ENCODE data around the gene CCT4.
"Not testable (repeated sequence)": the region's sequence is repeated elsewhere in the genome, so short reads cannot be mapped to it uniquely, and the experiment has no call there.

The CCT4 gene

GRCh38 chr2:61854564-61855317, 33.7 kb downstream of the CCT4 start:
- Histone ChIP-seq H3K4me3 (ENCODE audit: low read length) (peak overlapping the region; percentile 45), H3K18ac (ENCODE audit: low read length) (peak overlapping the region; percentile 0), H3K56ac (ENCODE audit: low read length) (peak overlapping the region; percentile 92), H3K27me3 (ENCODE audit: insufficient read depth, low read length, poor library complexity) (no peaks in the 10 kb centered on the region), H3K23ac (ENCODE audit: low read length) (no peak overlapping the region), H2BK15ac (replicated peaks; ENCODE audit: low read depth) (no peak overlapping the region), H2BK5ac (ENCODE audit: low read length) (no peak overlapping the region), H3K9ac (ENCODE audit: low read length) (peak overlapping the region; percentile 78), H4K8ac (ENCODE audit: low read depth, low read length) (no peak overlapping the region), H3K4me2 (ENCODE audit: low read length) (peak overlapping the region; percentile 93), H3K27ac (ENCODE audit: low read depth, low read length) (peak overlapping the region; percentile 0), H2AK5ac (ENCODE audit: low read length) (no peak overlapping the region), H3K79me1 (ENCODE audit: low read length) (no peaks in the 10 kb centered on the region), H3K36me3 (ENCODE audit: control insufficient read depth, insufficient read depth, low read length) (no peaks in the 10 kb centered on the region), H2BK120ac (ENCODE audit: low read depth, low read length) (no peak overlapping the region), H3K4me1 (ENCODE audit: control insufficient read depth, low read depth, low read length) (no peaks in the 10 kb centered on the region), H3K79me2 (ENCODE audit: control insufficient read depth, insufficient read depth, low read length) (no peaks in the 10 kb centered on the region), H4K5ac (ENCODE audit: low read length) (no peak overlapping the region), H3K4ac (ENCODE audit: low read depth, low read length) (no peak overlapping the region)
- no CpG with 5 or more reads among the region's 23 CpGs for WGBS (ENCODE audit: extremely low coverage, insufficient coverage, low lambda C conversion rate)
- DNase-seq: peak; percentile 99

- WGBS (ENCODE audit: extremely low coverage, insufficient coverage, low lambda C conversion rate): no CpG with 5 or more reads among the region's 50 CpGs
- Histone ChIP-seq H2AK5ac (ENCODE audit: low read length) (no peak within 1 kb of the TSS), H3K79me2 (ENCODE audit: control insufficient read depth, insufficient read depth, low read length) (no peaks in the 10 kb centered on the region), H3K27ac (ENCODE audit: low read depth, low read length) (peak within 1 kb of the TSS; percentile 0), H4K5ac (ENCODE audit: low read length) (no peak within 1 kb of the TSS), H3K9ac (ENCODE audit: low read length) (peak within 1 kb of the TSS; percentile 78), H2BK15ac (replicated peaks; ENCODE audit: low read depth) (no peak within 1 kb of the TSS), H3K36me3 (ENCODE audit: control insufficient read depth, insufficient read depth, low read length) (no peaks in the 10 kb centered on the region), H3K23ac (ENCODE audit: low read length) (no peak within 1 kb of the TSS), H4K8ac (ENCODE audit: low read depth, low read length) (no peak within 1 kb of the TSS), H2BK5ac (ENCODE audit: low read length) (no peak within 1 kb of the TSS), H3K4me3 (ENCODE audit: low read length) (peak within 1 kb of the TSS; percentile 50), H3K4me1 (ENCODE audit: control insufficient read depth, low read depth, low read length) (no peaks in the 10 kb centered on the region), H3K79me1 (ENCODE audit: low read length) (no peaks in the 10 kb centered on the region), H3K4ac (ENCODE audit: low read depth, low read length) (peak within 1 kb of the TSS; percentile 73), H3K56ac (ENCODE audit: low read length) (peak within 1 kb of the TSS; percentile 92), H2BK120ac (ENCODE audit: low read depth, low read length) (no peak within 1 kb of the TSS), H3K27me3 (ENCODE audit: insufficient read depth, low read length, poor library complexity) (no peaks in the 10 kb centered on the region), H3K4me2 (ENCODE audit: low read length) (peak within 1 kb of the TSS; percentile 93), H3K18ac (ENCODE audit: low read length) (peak within 1 kb of the TSS; percentile 72)
- peak; percentile 92 for DNase-seq
Observed at GRCh38 chr2:61853847-61854563, 34.5 kb downstream of the CCT4 start, which contains the start of gene FAM161A. Gene FAM161A (minus strand): TSS chr2:61854060. CDS start chr2:61854041, 19 bp downstream.

GRCh38 chr2:61853086-61853846, 35.2 kb downstream of the CCT4 start:
- Histone ChIP-seq H3K4me2 (ENCODE audit: low read length) (peak overlapping the region; percentile 28), H4K8ac (ENCODE audit: low read depth, low read length) (no peak overlapping the region), H2BK5ac (ENCODE audit: low read length) (no peak overlapping the region), H3K27ac (ENCODE audit: low read depth, low read length) (no peak overlapping the region), H4K5ac (ENCODE audit: low read length) (no peak overlapping the region), H3K9ac (ENCODE audit: low read length) (peak overlapping the region; percentile 67), H2AK5ac (ENCODE audit: low read length) (no peak overlapping the region), H3K4me3 (ENCODE audit: low read length) (peak overlapping the region; percentile 50), H3K4ac (ENCODE audit: low read depth, low read length) (peak overlapping the region; percentile 73), H3K79me2 (ENCODE audit: control insufficient read depth, insufficient read depth, low read length) (no peaks in the 10 kb centered on the region), H3K79me1 (ENCODE audit: low read length) (no peaks in the 10 kb centered on the region), H3K4me1 (ENCODE audit: control insufficient read depth, low read depth, low read length) (no peaks in the 10 kb centered on the region), H3K27me3 (ENCODE audit: insufficient read depth, low read length, poor library complexity) (no peaks in the 10 kb centered on the region), H2BK120ac (ENCODE audit: low read depth, low read length) (no peak overlapping the region), H3K56ac (ENCODE audit: low read length) (peak overlapping the region; percentile 90), H3K18ac (ENCODE audit: low read length) (peak overlapping the region; percentile 72), H2BK15ac (replicated peaks; ENCODE audit: low read depth) (no peak overlapping the region), H3K36me3 (ENCODE audit: control insufficient read depth, insufficient read depth, low read length) (no peaks in the 10 kb centered on the region), H3K23ac (ENCODE audit: low read length) (no peak overlapping the region)
- DNase-seq: peak; percentile 5
- no CpG with 5 or more reads among the region's 26 CpGs for WGBS (ENCODE audit: extremely low coverage, insufficient coverage, low lambda C conversion rate)

GRCh38 chr2:61851270-61851669, 37.2 kb downstream of the CCT4 start:
- H3K4me2 ChIP-seq (ENCODE audit: low read length); H3K4me3 ChIP-seq (ENCODE audit: low read length); H3K9ac ChIP-seq (ENCODE audit: low read length); H3K4ac ChIP-seq (ENCODE audit: low read depth, low read length); H3K4me1 ChIP-seq (ENCODE audit: control insufficient read depth, low read depth, low read length); H2AK5ac ChIP-seq (ENCODE audit: low read length); H2BK5ac ChIP-seq (ENCODE audit: low read length); H2BK15ac ChIP-seq (replicated peaks; ENCODE audit: low read depth); H2BK120ac ChIP-seq (ENCODE audit: low read depth, low read length); H3K79me2 ChIP-seq (ENCODE audit: control insufficient read depth, insufficient read depth, low read length); H3K18ac ChIP-seq (ENCODE audit: low read length); H3K27ac ChIP-seq (ENCODE audit: low read depth, low read length); H4K5ac ChIP-seq (ENCODE audit: low read length); H3K23ac ChIP-seq (ENCODE audit: low read length); DNase-seq; H3K36me3 ChIP-seq (ENCODE audit: control insufficient read depth, insufficient read depth, low read length); H3K27me3 ChIP-seq (ENCODE audit: insufficient read depth, low read length, poor library complexity); H4K8ac ChIP-seq (ENCODE audit: low read depth, low read length); H3K56ac ChIP-seq (ENCODE audit: low read length); H3K79me1 ChIP-seq (ENCODE audit: low read length): not testable (repeated sequence)
- WGBS (ENCODE audit: extremely low coverage, insufficient coverage, low lambda C conversion rate): no CpG with 5 or more reads among the region's 10 CpGs

GRCh38 chr2:61845320-61845719, 43.1 kb downstream of the CCT4 start:
- H3K4me2 ChIP-seq (ENCODE audit: low read length): no peak overlapping the region
- H3K18ac ChIP-seq (ENCODE audit: low read length): no peak overlapping the region
- no peak overlapping the region for H3K9ac ChIP-seq (ENCODE audit: low read length)
- no peak overlapping the region for H3K56ac ChIP-seq (ENCODE audit: low read length)
- H2BK15ac ChIP-seq (replicated peaks; ENCODE audit: low read depth): no peak overlapping the region
- H3K27ac ChIP-seq (ENCODE audit: low read depth, low read length): no peak overlapping the region
- WGBS (ENCODE audit: extremely low coverage, insufficient coverage, low lambda C conversion rate): no CpG with 5 or more reads among the region's 3 CpGs
- no peak overlapping the region for H3K4me3 ChIP-seq (ENCODE audit: low read length)
- H3K79me1 ChIP-seq (ENCODE audit: low read length): no peaks in the 10 kb centered on the region
- H3K79me2 ChIP-seq (ENCODE audit: control insufficient read depth, insufficient read depth, low read length): no peaks in the 10 kb centered on the region
- H3K27me3 ChIP-seq (ENCODE audit: insufficient read depth, low read length, poor library complexity): no peaks in the 10 kb centered on the region
- H4K5ac ChIP-seq (ENCODE audit: low read length): no peak overlapping the region
- no peak overlapping the region for H2BK120ac ChIP-seq (ENCODE audit: low read depth, low read length)
- no peak overlapping the region for H3K4ac ChIP-seq (ENCODE audit: low read depth, low read length)
- no peaks in the 10 kb centered on the region for H3K36me3 ChIP-seq (ENCODE audit: control insufficient read depth, insufficient read depth, low read length)
- H2BK5ac ChIP-seq (ENCODE audit: low read length): no peak overlapping the region
- H3K23ac ChIP-seq (ENCODE audit: low read length): no peak overlapping the region
- no peak for DNase-seq
- no peak overlapping the region for H2AK5ac ChIP-seq (ENCODE audit: low read length)
- no peak overlapping the region for H4K8ac ChIP-seq (ENCODE audit: low read depth, low read length)
- H3K4me1 ChIP-seq (ENCODE audit: control insufficient read depth, low read depth, low read length): no peaks in the 10 kb centered on the region

Data from mesendoderm (in vitro differentiated cells).